Measurements from ENCODE around the gene HBS1L. TPM values are rescaled to one million over a fixed set of nuclear protein-coding genes. Genes with fewer than 3 reads are reported as not detected.

HBS1L gene
- total RNA-seq, 1 donor from 2014 or later, result 87.1 TPM

GRCh38 chr6:134928151-134928900 lies 126.3 kb downstream of the HBS1L start:
- no peak overlapping the region for H3K4me3 ChIP-seq
- H3K27me3 ChIP-seq (ENCODE audit: low read depth), result no peaks in the 10 kb centered on the region
- H3K27ac ChIP-seq (replicated peaks), result no peak overlapping the region
- peaks cover 7% of the 10 kb centered on the region for H3K4me1 ChIP-seq
- intact Hi-C loops (cut with micrococcal nuclease), result no loop called here
- DNase-seq, result no peak
- no peaks in the 10 kb centered on the region for H3K36me3 ChIP-seq
- H3K9me3 ChIP-seq (replicated peaks), result no peaks in the 10 kb centered on the region
- TF ChIP-seq CTCF (IDR thresholded peaks at IDR 0.05; ENCODE audit: borderline replicate concordance), result no peak

DNA sequence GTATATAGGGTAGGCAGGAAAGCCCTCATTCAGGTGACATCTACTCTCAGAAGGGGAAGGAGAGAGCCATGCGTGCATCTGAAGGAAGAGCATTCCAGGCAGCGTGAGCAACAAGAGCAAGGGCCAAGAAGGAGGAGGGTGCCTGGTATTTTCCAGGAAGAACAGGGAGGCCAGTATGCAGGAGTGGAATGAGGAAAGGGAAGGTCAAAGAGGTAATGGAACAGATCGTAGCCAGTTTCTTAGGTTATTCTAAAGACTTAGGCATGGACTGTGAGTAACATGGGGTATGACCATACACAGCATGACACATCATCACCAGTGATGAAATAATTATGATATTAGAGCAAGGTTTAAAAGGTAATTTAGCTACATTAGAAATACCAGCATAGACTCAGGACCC lies 128.8 kb downstream of the HBS1L start:
- no peak overlapping the region for H3K27ac ChIP-seq (replicated peaks)
- DNase-seq, result no peak
- intact Hi-C loops (cut with micrococcal nuclease), result no loop called here

GRCh38 chr6:134921721-134922261 lies 132.8 kb downstream of the HBS1L start:
- H3K27me3 ChIP-seq (ENCODE audit: low read depth), result no peaks in the 10 kb centered on the region
- H3K27ac ChIP-seq (replicated peaks), result no peak overlapping the region
- no peak for DNase-seq

More for the DNA sequence above, 128.8 kb downstream of the HBS1L start:
- H3K27me3 ChIP-seq (ENCODE audit: low read depth), result no peaks in the 10 kb centered on the region
- TF ChIP-seq CTCF (IDR thresholded peaks at IDR 0.05; ENCODE audit: borderline replicate concordance), result no peak
- H3K36me3 ChIP-seq, result no peaks in the 10 kb centered on the region
- peaks cover 7% of the 10 kb centered on the region for H3K4me1 ChIP-seq
- no peaks in the 10 kb centered on the region for H3K9me3 ChIP-seq (replicated peaks)
- H3K4me3 ChIP-seq, result no peak overlapping the region

GRCh38 chr6:134921276-134921675 lies 133.3 kb downstream of the HBS1L start:
- intact Hi-C loops (cut with micrococcal nuclease), result no loop called here
- Histone ChIP-seq H3K4me3 (no peak overlapping the region), H3K27me3 (ENCODE audit: low read depth) (no peaks in the 10 kb centered on the region), H3K36me3 (no peaks in the 10 kb centered on the region), H3K9me3 (replicated peaks) (no peaks in the 10 kb centered on the region), H3K27ac (replicated peaks) (no peak overlapping the region), H3K4me1 (no peaks in the 10 kb centered on the region)
- no peak for DNase-seq
- no peak for TF ChIP-seq CTCF (IDR thresholded peaks at IDR 0.05; ENCODE audit: borderline replicate concordance)

More at GRCh38 chr6:134921721-134922261, 132.8 kb downstream of the HBS1L start:
- no peaks in the 10 kb centered on the region for H3K9me3 ChIP-seq (replicated peaks)
- TF ChIP-seq CTCF (IDR thresholded peaks at IDR 0.05; ENCODE audit: borderline replicate concordance), result no peak
- no peaks in the 10 kb centered on the region for H3K4me1 ChIP-seq
- H3K36me3 ChIP-seq, result no peaks in the 10 kb centered on the region
- intact Hi-C loops (cut with micrococcal nuclease), result no loop called here
- no peak overlapping the region for H3K4me3 ChIP-seq

DNA sequence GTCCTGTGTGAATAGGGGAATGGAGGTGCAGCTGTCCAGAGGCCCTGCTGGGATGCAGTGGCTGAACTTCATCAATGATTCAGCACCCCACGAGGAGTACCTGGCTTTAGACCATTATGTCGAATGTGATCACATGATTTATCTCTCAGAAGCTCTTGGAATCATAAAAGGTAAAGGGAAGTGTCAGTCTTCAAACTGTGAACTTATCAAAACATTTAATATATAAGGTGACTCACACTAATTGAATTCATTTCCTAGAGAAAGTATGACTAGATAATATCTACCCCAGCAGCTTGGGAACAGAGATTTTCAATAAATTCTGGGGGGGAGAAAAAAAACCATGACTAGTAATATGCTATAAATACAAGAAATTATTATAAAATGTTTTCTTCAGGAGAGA lies 134.2 kb downstream of the HBS1L start:
- Histone ChIP-seq H3K36me3 (no peaks in the 10 kb centered on the region), H3K4me3 (no peak overlapping the region), H3K9me3 (replicated peaks) (no peaks in the 10 kb centered on the region), H3K4me1 (no peaks in the 10 kb centered on the region), H3K27ac (replicated peaks) (no peak overlapping the region), H3K27me3 (ENCODE audit: low read depth) (peaks cover 1% of the 10 kb centered on the region)
- DNase-seq, result no peak
- intact Hi-C loops (cut with micrococcal nuclease), result no loop called here
- no peak for TF ChIP-seq CTCF (IDR thresholded peaks at IDR 0.05; ENCODE audit: borderline replicate concordance)

All from left ventricle myocardium inferior (tissue), 1 donor.